ENCODE results near the gene TTC33. TPM values are rescaled to one million over a fixed set of nuclear protein-coding genes. Genes with fewer than 3 reads are reported as not detected.

The TTC33 gene
- total RNA-seq, 1 donor from 2014 or later: 11.7 TPM

DNA sequence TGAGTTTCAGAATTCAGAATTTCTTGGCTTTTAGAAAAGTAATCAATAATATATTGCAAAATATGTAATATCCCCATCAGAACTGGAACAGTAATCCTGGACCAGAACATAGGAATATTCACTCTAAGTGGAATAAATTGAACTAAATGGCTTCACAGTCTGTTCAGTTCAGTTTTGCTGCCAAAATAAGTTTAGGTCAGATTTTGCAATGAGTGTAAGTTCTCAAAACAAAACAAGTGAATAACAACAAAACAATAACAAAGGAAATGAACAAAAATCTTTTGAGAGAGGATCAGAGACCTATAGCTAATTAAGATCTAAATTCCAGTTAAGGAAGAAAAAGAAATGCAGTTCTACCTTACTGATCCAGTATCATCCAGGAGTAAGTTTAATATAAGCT, 66.8 kb downstream of the TTC33 start:
- Mint-ChIP-seq H3K27me3 (ENCODE audit: unreplicated experiment) (no peaks in the 10 kb centered on the region), H3K27ac (ENCODE audit: unreplicated experiment) (no peak overlapping the region), H3K36me3 (ENCODE audit: unreplicated experiment) (no peaks in the 10 kb centered on the region), H3K9me3 (ENCODE audit: unreplicated experiment) (no peaks in the 10 kb centered on the region), H3K4me1 (ENCODE audit: low read depth, unreplicated experiment) (no peaks in the 10 kb centered on the region), H3K4me3 (ENCODE audit: unreplicated experiment) (no peak overlapping the region)
- TF ChIP-seq, protein P1, sequence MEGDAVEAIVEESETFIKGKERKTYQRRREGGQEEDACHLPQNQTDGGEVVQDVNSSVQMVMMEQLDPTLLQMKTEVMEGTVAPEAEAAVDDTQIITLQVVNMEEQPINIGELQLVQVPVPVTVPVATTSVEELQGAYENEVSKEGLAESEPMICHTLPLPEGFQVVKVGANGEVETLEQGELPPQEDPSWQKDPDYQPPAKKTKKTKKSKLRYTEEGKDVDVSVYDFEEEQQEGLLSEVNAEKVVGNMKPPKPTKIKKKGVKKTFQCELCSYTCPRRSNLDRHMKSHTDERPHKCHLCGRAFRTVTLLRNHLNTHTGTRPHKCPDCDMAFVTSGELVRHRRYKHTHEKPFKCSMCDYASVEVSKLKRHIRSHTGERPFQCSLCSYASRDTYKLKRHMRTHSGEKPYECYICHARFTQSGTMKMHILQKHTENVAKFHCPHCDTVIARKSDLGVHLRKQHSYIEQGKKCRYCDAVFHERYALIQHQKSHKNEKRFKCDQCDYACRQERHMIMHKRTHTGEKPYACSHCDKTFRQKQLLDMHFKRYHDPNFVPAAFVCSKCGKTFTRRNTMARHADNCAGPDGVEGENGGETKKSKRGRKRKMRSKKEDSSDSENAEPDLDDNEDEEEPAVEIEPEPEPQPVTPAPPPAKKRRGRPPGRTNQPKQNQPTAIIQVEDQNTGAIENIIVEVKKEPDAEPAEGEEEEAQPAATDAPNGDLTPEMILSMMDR (IDR thresholded peaks at IDR 0.05; ENCODE audit: partially characterized antibody, unreplicated experiment): no peak
- no peak for DNase-seq

DNA sequence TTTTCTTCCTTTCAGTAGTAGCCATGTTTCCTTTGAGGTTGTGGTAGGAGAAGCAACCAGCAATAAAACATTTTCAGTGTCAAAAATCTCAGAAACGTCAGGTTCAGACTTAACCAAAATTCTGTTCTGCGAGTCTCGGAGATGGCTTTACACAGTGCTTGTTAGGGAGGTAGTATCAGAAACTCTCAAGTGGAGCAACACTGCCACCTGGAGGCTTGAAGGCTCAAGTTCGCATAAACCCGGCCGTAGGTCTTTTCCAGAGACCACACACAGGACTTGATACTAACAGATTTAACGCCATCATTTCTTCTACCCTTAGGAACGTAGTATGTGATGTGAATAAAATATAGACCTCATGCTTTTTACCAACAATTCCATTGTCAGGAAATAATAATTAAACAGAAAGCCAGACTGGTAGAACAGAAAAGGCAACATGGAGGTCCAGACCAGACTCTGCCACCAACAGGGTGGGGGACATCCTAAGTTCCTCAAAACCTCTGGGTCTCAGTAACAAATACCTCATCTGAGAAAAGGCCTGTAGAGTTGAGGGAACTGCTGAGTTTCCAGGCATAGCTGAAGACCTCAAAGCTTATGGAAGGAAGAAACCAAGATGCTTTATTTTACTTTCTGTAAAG, 67.5 kb downstream of the TTC33 start:
- TF ChIP-seq, protein P1 (IDR thresholded peaks at IDR 0.05; ENCODE audit: partially characterized antibody, unreplicated experiment): peak; percentile 85
- no peaks in the 10 kb centered on the region for H3K9me3 Mint-ChIP-seq (ENCODE audit: unreplicated experiment)
- no peak overlapping the region for H3K27ac Mint-ChIP-seq (ENCODE audit: unreplicated experiment)
- no peaks in the 10 kb centered on the region for H3K36me3 Mint-ChIP-seq (ENCODE audit: unreplicated experiment)
- DNase-seq: peak; percentile 84
- no peak overlapping the region for H3K4me3 Mint-ChIP-seq (ENCODE audit: unreplicated experiment)
- H3K27me3 Mint-ChIP-seq (ENCODE audit: unreplicated experiment): no peaks in the 10 kb centered on the region
- H3K4me1 Mint-ChIP-seq (ENCODE audit: low read depth, unreplicated experiment): no peaks in the 10 kb centered on the region

DNA sequence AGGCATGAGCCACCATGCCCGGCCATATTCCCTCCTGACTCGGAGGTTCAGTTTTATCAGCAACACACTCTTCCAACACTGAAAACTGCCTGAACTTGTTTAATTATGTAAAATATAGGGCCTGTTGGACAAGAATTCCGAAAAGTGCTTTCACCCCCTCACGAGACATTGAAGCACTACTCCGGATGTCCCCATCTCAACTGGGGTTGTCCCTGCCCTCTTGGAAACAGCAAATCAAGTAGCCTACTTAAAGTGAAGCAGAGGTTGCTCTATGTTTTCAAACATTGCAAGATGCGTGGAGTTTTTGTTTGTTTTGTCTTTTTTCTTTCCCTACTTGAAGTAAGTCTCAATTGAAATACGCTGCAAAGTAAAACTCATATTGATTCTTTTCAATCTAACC, 68.4 kb downstream of the TTC33 start:
- Mint-ChIP-seq H3K27me3 (ENCODE audit: unreplicated experiment) (peaks cover under 1% of the 10 kb centered on the region), H3K9me3 (ENCODE audit: unreplicated experiment) (no peaks in the 10 kb centered on the region), H3K4me1 (ENCODE audit: low read depth, unreplicated experiment) (no peaks in the 10 kb centered on the region), H3K27ac (ENCODE audit: unreplicated experiment) (no peak overlapping the region), H3K4me3 (ENCODE audit: unreplicated experiment) (no peak overlapping the region), H3K36me3 (ENCODE audit: unreplicated experiment) (no peaks in the 10 kb centered on the region)
- TF ChIP-seq, protein P1 (IDR thresholded peaks at IDR 0.05; ENCODE audit: partially characterized antibody, unreplicated experiment): no peak
- DNase-seq: no peak

DNA sequence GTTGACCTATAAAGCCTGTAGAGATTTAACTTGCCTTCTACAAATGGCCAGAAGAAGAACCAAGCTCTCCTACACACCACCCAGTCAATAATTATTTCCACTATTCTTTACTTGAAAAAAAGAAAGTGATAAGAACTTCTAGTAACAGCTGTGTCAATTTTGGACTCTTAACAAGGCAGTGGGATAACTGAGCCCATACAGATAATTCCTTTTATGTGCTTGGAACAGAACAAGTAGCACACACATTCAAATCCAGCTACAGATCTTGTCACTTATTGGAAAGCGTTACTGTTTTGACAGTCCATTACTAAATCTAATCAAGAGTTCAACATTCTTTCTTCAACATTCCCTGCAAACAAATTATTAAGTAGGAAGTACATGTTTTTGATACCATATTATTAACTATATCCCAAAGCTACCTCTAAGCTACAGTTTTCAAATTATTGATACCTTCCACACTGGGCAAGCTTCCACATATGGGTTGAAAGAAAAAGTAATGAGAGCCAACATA, 69.7 kb downstream of the TTC33 start:
- Mint-ChIP-seq H3K9me3 (ENCODE audit: unreplicated experiment) (peaks cover 7% of the 10 kb centered on the region), H3K27me3 (ENCODE audit: unreplicated experiment) (peaks cover 9% of the 10 kb centered on the region), H3K27ac (ENCODE audit: unreplicated experiment) (no peak overlapping the region), H3K4me3 (ENCODE audit: unreplicated experiment) (no peak overlapping the region), H3K4me1 (ENCODE audit: low read depth, unreplicated experiment) (peaks cover 3% of the 10 kb centered on the region), H3K36me3 (ENCODE audit: unreplicated experiment) (no peaks in the 10 kb centered on the region)
- no peak for DNase-seq
- TF ChIP-seq, protein P1 (IDR thresholded peaks at IDR 0.05; ENCODE audit: partially characterized antibody, unreplicated experiment): no peak

DNA sequence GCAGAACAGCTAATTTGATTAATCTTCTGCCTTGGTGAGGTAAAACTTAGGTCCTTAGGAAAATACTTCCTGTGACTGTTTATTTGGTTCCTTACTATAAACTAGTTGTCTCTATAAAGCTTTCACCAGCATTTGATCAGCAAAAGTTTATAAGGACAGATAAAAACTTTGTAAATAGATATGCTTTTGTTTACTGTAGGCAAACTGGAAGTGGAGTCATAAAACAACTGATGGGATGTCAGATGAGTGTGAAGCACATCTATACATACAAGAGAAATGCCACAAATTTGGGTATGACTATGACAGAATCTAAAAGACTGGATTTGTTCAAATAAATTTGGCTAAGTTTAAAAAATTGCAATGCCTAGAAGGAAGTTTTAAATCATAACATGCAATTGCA, 70.6 kb downstream of the TTC33 start:
- peaks cover 4% of the 10 kb centered on the region for H3K36me3 Mint-ChIP-seq (ENCODE audit: unreplicated experiment)
- no peak overlapping the region for H3K4me3 Mint-ChIP-seq (ENCODE audit: unreplicated experiment)

More for the DNA sequence above, 70.6 kb downstream of the TTC33 start:
- DNase-seq: no peak
- TF ChIP-seq, protein P1 (IDR thresholded peaks at IDR 0.05; ENCODE audit: partially characterized antibody, unreplicated experiment): no peak
- H3K27me3 Mint-ChIP-seq (ENCODE audit: unreplicated experiment): peaks cover 15% of the 10 kb centered on the region
- H3K4me1 Mint-ChIP-seq (ENCODE audit: low read depth, unreplicated experiment): peaks cover 10% of the 10 kb centered on the region
- H3K9me3 Mint-ChIP-seq (ENCODE audit: unreplicated experiment): peaks cover 9% of the 10 kb centered on the region
- H3K27ac Mint-ChIP-seq (ENCODE audit: unreplicated experiment): no peak overlapping the region

Measured in glutamatergic neuron (in vitro differentiated cells).